H1 (cell line): ENCODE data around the gene ZNF581. TPM values are rescaled to one million over a fixed set of nuclear protein-coding genes. Genes with fewer than 3 reads are reported as not detected.

Experiments used
- FOSL1 ChIP-seq: IDR thresholded peaks from 2 replicates; pipeline ENCODE4 v1.6.1; 2011; ENCODE audit warnings: mild to moderate bottlenecking, low read depth, low read length, moderate library complexity; ENCODE audit not compliant: insufficient read depth
- JUN ChIP-seq: IDR thresholded peaks from 2 replicates; pipeline ENCODE4 v1.6.1; 2011; ENCODE audit warnings: low read depth, mild to moderate bottlenecking, improper control_type of control experiment, low read length
- PHF8 ChIP-seq: fragments of 200-600 bp; sonication (generic); conservative IDR thresholded peaks from 2 replicates; pipeline ENCODE4 v1.7.1; 2012; ENCODE audit warnings: low read depth, mild to moderate bottlenecking, inconsistent platforms, low read length, moderate library complexity
- SP2 ChIP-seq: IDR thresholded peaks from 2 replicates; pipeline ENCODE4 v1.6.1; 2012; ENCODE audit warnings: mild to moderate bottlenecking, low read length, inconsistent platforms
- SRF ChIP-seq: IDR thresholded peaks from 2 replicates; pipeline ENCODE4 v1.6.1; 2011; ENCODE audit warnings: mild to moderate bottlenecking, low read depth, low read length, moderate library complexity
- TAF7 ChIP-seq: optimal IDR thresholded peaks from 2 replicates; pipeline ENCODE3; 2011; ENCODE audit warnings: low read depth, mild to moderate bottlenecking, inconsistent platforms, low read length, moderate library complexity, borderline replicate concordance
- polyA plus RNA-seq, 7 experiments: library from polyadenylated mRNA; depleted of rRNA in 3 of 7; stranded (reverse) in 5 of 7; unstranded in 2 of 7; fragments of >200 nt in 5 of 7; fragments of 200-250 nt in 2 of 7; gene quantifications; 1 replicate in 5 of 7; 2 replicates in 1 of 7; 4 replicates in 1 of 7; pipeline versions ENCODE4 v1.2.1 to v1.2.3, GENCODE V29; 2011 to 2013; ENCODE audit warnings: missing spikeins in 2 of 7, mixed read lengths in 2 of 7
- total RNA-seq: library from RNA; stranded (reverse); fragmentation: NEBNext Ultra II Directional; extraction: Animal tissue kit (Norgen Biotek cat#: 25700); gene quantifications from 2 replicates; pipeline ENCODE4 v1.2.1, GENCODE V29; 2021
- TF ChIP-seq, protein P1 (sequence below), 3 experiments: IDR thresholded peaks; 1 replicate in 2 of 3; 2 replicates in 1 of 3; pipeline versions ENCODE4 v1.5.1 to v1.6.1; 2011; ENCODE audit warnings: low read length in 3 of 3, mild to moderate bottlenecking in 3 of 3, inconsistent platforms in 2 of 3, low read depth in 1 of 3, moderate library complexity in 1 of 3; ENCODE audit not compliant: insufficient read depth in 1 of 3; ENCODE audit errors: control extremely low read depth in 1 of 3
- TF ChIP-seq, protein P2 (sequence below): IDR thresholded peaks from 2 replicates; pipeline ENCODE4 v1.6.1; 2012; ENCODE audit warnings: inconsistent platforms
- TF ChIP-seq, protein P3 (sequence below): IDR thresholded peaks from 2 replicates; pipeline ENCODE4 v1.6.1; 2012; ENCODE audit warnings: low read length, inconsistent platforms

Gene ZNF581
- total and polyA plus RNA-seq, 2 of the 8 experiments (the other 6 are each of a cell fraction or from before 2014, with no cell fraction given) = 73.0 to 76.1 TPM

DNA sequence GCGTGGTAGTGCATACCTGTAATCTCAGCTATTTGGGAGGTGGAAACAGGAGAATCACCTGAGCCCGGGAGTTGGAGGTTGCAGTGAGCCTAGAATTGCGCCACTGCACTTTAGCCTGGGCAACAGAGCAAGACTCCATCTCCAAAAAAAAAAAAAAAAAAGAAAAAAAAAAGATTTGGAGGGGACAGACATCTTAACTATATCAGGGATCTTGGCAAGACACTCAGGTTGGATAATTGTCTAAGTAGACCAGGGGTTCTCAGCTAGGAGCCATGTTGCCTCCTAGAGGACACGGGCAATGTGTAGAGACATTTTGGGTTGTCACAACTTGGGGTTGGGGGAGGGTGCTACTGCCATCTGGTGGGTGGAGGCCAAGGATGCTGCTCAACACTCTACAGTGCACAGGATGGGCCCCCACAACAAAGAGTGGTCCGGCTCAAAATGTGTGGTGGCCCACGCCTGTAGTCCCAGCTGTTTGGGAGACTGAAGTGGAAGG is 4.5 kb upstream of the ZNF581 start (continued):
- TF ChIP-seq, protein P1, sequence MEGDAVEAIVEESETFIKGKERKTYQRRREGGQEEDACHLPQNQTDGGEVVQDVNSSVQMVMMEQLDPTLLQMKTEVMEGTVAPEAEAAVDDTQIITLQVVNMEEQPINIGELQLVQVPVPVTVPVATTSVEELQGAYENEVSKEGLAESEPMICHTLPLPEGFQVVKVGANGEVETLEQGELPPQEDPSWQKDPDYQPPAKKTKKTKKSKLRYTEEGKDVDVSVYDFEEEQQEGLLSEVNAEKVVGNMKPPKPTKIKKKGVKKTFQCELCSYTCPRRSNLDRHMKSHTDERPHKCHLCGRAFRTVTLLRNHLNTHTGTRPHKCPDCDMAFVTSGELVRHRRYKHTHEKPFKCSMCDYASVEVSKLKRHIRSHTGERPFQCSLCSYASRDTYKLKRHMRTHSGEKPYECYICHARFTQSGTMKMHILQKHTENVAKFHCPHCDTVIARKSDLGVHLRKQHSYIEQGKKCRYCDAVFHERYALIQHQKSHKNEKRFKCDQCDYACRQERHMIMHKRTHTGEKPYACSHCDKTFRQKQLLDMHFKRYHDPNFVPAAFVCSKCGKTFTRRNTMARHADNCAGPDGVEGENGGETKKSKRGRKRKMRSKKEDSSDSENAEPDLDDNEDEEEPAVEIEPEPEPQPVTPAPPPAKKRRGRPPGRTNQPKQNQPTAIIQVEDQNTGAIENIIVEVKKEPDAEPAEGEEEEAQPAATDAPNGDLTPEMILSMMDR (IDR thresholded peaks at IDR 0.05; ENCODE audit: control extremely low read depth in 1 of 3, insufficient read depth in 1 of 3, low read depth in 1 of 3, low read length in 3 of 3) = peak; percentile 73 to 89 (median 84)
- TF ChIP-seq TAF7 (no peak), SP2 (peak; percentile 30; the same call in 1 of the 2 replicates), PHF8 (no peak), SRF (no peak), FOSL1 (no peak), JUN (no peak)
- TF ChIP-seq, protein P2, sequence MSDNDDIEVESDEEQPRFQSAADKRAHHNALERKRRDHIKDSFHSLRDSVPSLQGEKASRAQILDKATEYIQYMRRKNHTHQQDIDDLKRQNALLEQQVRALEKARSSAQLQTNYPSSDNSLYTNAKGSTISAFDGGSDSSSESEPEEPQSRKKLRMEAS = 0 out of 2 replicates have a peak, but pooled peaks have one; percentile 17
- TF ChIP-seq, protein P3, sequence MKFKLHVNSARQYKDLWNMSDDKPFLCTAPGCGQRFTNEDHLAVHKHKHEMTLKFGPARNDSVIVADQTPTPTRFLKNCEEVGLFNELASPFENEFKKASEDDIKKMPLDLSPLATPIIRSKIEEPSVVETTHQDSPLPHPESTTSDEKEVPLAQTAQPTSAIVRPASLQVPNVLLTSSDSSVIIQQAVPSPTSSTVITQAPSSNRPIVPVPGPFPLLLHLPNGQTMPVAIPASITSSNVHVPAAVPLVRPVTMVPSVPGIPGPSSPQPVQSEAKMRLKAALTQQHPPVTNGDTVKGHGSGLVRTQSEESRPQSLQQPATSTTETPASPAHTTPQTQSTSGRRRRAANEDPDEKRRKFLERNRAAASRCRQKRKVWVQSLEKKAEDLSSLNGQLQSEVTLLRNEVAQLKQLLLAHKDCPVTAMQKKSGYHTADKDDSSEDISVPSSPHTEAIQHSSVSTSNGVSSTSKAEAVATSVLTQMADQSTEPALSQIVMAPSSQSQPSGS = no peak
